GM20431 (cell line): ENCODE data around the gene SAPCD2.

ENCODE experiments used
- in situ Hi-C: fragments of 300-500 bp; cut with MseI, MboI; formaldehyde crosslinking; loops from one replicate; pipeline ENCODE4 v1.15.0; 2020; ENCODE audit warnings: low sequenced_read_pairs; ENCODE audit not compliant: unreplicated experiment

The SAPCD2 gene

DNA sequence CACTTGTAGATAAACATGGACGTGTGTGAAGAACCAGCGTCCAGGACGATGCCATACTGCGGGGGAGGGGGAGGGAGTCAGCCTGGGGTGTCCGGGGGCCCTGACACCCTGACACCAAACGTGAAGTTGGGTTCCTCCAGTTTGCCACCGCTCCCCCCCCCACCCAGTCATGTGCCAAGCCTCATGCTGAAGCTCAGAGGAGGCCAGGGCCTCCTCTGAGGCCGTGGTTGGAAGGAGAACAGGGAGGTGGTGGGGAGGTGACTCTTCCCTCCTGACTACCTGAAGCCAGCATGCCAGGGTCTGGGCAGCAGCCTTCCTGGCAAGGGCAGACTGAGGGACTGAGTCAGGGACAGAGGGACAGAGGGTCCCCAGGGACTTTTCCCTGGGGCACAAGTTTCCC is 18.1 kb downstream of the SAPCD2 start:
- in situ Hi-C loops = no loop called here

DNA sequence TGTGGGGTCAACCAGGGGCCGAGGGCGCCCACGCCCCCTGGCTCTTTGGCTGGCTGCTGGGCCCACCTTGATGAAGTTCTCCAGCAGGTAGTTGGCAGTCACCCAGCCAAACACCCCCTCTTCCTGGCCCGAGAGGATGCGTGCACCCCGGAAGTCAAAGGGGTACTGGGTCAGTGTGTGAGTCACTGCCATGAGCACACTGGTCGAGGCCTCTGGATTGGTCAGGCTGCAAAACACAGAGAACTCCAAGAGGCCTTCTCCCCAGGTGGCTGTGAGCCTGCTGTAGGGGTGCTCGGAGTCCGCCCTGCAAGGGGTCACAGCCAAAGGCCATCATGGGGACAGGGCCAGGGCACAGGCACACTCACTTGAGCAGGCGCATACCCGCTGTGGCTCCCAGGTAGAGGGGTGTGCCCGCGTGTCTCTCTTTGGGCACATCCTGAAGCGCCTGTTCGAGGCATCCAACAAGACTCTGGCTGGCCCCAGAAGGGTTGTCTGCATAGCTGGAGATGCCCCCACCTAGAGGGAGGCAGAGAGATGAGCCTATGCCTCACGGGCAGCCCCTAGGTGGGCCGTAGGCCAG is 19.1 kb downstream of the SAPCD2 start:
- in situ Hi-C loops = no loop called here

DNA sequence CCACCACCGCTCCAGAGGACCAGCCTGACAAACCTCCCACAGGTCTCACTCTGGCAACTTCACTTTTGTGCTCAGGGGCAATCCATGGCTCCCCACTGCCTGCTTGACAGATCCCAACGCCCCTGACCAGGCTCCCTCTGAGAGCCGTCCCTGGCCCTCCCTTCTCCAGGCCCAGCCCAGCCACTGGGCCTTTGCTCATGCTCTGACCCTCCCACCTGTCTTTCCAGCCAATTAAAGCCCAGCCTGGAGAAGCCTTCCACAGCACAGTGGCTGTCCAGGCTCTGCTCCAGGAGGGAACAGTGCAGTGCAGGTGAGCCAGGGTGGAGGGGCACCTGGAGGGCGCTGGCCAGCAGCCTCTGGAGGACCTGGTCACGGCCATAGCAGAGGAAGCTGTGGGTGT is 19.8 kb downstream of the SAPCD2 start:
- in situ Hi-C loops = no loop called here

DNA sequence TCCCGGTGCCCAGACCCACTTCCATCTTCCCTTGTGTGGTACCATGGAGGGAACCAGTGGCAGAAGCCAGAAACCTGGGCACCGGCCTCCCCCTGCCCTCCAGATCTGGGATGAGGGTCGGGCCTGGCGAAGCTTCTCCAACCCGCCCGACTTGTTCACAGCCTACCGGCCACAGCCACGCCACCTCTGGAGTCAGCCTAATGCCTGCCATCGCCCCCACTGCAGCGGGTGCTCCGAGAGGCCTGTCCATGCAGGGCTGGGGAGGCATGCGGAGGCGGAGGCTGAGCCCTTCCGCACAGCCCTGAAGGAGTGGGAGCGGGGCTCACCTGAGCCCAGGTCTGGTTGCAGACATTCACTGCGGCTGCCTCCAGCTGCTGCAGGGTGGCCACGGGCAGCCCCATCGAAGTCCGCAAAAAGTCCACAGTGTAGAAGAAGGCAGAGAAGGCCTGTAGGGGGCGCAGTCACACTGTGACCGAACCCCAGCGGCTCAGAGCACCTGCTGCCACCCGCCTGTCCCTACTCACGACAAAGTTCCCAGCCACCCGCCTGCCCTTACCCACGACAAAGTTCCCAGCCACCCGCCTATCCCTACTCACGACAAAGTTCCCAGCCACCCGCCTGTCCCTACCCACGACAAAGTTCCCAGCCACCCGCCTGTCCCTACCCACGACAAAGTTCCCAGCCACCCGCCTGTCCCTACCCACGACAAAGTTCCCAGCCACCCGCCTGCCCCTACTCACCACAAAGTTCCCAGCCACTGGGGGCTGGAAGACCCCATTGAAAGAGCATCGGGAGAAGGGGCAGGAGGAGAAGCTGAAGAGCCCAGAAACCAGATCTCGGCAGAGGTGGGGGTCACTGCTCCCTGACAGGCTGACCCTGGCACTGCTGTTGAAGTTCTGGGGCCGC is 20.6 kb downstream of the SAPCD2 start:
- in situ Hi-C loops = no loop called here

DNA sequence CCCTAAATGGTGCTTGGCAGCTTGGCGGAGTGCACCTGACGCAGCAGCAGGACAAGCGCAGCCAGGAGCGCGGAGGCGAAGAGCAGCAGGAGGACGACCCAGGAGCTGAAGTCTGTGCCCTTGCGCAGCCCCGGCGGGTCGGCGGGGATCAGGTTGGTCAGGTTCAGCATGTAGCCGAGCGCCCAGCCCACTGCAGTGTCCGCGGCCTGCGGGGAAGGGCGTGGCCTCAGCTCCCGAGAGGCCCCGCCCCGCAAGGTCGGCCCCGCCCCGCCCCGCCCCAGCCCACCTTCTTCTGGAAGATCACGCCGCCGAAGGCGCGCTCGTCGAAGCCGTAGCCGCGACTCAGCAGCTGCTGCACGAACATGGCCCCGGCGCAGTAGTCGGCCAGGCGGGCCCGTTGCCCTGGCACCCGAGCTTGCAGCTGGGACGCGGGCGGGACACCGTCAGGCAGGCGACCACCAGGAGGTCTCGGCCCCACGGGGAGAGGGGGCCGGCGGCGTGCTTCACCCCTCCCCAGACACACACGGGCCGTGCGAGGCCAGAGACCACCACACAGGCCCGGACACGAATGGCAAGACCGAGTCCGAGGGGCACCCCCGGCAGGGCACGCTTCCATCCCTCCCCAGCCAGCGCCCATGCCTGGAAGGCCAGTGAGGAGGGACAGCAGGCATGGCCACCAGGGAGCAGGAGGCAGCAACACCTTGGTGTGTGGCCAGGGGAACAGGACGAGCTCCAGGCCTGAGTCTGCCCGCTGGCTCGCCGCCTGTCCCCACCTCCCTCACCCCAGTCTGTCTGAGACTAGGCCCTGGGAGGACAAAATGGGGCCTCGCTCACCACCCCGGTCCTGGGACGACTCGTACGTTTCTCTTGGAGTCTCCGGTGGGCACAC is 21.5 kb downstream of the SAPCD2 start:
- in situ Hi-C loops = no loop called here

DNA sequence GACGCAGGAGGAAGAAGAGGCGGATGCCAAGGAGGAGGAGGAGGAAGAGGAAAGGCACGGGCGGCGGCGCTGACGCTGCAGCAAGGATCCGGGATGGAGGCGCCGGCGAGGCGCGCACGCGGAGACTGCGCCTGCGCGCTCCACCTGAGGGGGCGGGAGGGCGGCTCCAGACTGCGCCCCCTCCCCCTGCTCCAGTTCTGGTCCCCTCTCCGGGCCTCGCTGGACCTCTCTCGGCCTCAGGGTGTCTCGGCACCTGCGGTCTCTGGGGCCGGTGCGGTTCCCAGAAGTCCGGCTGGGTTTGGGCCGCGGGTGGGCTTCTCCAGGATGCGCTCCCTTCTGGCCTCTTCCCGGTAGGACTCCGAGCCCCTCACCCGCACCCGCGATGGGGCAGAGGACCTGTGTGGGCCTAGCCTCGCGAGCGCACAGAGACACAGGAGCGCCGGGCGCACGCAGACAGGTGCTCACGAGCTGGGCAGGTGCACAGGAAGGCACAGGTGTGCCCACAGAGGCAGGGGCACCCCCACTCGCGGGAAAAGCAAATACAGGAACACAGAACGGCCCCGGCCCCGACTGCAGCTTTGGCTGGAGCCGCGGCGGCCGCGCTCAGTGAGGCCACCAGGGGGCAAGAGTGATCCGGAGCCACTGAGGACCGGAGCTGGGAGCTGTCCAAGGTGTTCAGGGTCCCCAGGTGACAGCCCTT is 24.1 kb downstream of the SAPCD2 start, which contains the start of gene NPDC1:
Gene NPDC1 (minus strand): TSS at position 90 of the 700 bp plus-strand sequence. CDS start 188 bp downstream, outside the sequence.
- in situ Hi-C loops = no loop called here

DNA sequence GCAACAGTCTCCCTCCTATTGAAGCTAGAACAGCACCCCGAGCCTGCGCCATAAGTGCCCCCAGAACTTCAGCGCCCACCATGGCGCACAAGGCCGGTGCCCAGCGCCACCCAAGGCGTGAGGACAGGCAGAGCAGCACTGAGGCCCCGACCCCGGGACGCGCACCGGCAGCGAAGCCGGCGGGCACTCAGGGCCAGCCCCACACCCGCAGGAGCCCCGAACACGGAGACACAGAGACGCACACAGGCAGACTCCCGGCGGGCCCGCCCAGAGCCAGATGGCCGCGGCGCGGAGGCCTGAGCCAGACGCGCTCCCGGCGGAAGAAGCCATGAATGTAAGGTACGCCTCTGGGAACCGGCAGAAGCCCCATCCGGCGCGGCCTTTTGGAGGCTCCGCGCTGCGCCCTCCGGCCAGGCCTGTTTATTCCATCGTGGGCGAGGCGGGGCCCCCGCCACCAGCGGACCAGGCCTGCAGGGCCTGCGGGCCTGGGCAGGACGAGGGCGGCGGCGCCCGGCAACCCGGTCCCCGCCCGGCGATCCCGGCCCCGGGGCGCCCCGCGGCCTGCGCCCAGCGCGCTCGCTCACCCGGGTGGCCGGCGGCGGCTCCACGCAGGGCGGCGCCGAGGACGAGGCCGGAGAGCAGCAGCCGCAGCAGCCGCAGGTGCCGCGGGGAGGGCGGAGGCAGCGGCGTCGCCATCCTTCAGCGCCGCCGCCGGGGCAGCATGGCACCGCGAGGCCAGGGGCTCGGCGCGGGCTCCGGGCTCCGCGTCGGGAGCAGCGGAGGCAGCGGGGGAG is 24.9 kb downstream of the SAPCD2 start:
- in situ Hi-C loops = no loop called here

DNA sequence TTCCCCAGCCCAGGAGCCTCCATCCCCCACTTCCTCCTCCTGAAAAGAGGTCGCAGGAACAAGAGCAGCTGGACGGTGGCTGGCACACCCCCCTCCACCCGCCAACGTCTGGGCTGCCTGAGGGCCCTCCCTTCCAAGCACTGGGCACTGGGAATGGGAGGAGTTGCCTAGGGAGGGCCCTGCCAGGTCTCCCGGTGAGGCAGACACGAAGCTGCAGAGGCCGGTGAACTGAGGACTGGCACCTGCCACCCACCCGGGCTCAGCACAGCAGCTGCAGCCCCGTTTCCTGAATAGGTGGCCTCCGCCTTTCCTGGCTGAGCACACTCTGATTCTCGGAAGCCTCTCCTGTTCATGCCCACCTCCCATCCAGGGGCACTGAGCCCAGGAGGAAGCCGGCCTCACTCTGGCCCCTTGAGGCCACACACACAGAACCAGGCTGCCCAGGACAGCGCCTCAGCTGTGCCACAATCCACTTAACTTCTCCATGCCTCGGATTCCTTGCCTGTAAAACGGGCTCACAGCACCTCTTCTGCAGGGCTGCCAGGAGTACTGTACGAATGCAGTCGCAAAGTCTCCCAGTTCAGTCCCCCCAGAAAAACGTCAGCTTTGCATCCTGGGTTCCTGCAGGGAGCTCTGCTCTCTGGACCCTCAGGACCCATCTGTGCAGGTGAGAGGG is 25.7 kb downstream of the SAPCD2 start:
- in situ Hi-C loops = no loop called here

DNA sequence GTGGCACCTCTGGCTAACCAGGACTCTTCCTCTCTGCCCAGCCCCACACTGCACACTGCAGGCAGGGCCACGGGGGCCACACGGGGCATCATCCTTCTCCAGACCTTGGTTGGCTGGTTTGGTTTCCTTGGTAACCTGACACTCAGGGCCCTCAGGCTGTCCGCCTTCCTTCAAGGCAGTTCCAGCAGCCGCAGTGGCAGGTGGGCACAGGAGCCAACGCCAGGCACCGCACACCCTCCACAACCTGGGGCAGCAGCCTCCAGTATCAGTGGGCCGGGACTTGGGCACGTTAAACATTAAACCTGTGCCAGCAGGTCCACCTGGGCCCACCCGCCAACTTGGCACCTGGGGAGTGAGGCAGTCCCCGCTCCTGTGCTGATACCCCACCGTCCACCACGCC is 26.3 kb downstream of the SAPCD2 start:
- in situ Hi-C loops = no loop called here

DNA sequence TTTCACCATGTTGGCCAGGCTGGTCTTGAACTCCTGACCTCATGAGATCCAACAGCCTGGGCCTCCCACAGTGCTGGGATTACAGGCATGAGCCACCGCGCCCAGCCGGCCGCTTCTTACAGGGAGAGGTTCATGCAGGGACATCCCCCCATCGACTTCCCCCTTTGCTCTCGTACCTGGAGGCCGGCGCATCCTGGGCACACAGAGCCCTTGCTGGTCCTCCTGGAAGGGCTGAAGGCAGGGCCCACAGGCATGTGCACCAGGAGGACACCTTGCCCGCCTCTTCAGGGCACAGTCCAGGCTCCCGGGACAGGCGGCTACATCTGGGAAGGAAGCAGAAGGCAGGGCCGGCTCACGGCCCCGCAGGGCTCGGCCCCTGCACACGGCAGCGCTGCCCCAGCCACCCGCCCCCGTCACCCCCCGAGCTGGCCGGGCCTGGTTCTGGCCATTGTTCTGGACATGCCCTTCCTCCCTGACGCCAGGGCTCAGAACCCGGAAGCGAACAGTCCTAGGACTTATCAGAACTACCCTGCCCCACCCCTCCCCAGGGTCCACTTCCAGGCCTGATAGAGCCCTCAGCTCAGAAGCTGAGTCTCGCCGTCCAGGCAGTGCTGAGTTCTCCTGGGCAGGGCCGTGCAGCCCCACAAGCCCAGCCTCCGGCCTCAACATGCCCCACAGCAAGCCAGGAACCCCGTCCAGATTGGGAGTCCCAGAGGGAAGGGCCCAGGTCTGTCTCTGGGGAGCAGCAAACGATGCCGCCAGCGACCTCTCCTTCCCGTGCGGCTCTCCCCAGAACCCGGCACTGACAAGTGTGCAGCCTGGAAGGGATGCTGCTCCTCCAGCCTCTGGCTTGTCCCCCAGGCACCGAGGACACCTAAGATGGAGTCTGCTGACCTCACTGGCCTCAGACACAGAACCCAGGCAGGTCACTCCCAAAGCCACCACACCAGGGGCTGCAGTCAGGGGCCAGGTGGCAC is 27.3 kb downstream of the SAPCD2 start:
- in situ Hi-C loops = no loop called here

DNA sequence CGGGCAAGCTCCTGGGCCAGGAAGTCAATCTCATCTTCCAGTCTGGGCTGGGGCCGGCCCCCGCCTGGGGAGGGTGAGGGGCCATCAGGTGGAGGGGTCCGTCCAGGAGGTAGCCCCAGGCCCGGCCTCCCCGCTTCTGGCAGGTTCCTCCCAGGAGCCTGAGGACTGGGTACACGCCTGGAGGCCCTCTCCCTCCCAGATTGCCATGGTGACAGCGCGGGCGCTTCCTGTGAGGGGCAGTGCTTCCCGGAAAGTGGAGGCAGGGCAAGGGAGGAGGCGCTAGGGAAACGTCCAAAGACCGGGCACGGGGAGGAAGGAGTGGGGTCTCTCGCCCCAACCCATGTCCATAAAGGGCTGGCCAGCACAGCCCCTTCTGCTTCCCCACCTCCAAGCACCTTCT is 29.2 kb downstream of the SAPCD2 start:
- in situ Hi-C loops = no loop called here

DNA sequence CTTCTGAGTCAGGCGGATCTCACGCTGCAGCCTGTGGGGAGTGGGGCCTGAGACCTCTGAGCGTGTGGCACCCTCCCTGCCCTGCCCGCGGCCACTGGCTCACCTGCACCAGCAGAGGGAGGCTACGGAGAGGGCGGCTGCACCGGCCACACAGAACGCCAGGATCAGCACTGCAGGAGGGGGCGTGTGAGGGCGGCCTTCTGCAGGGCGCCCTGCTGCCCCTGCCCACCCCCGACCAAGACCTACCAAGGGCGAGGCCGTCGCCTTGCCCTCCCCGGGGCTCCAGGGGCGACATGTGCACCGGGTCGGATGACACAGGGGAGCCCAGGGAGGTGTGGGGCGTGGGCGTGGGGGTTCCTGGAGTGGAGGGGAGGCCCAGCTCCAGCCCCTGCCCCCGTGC is 29.8 kb downstream of the SAPCD2 start:
- in situ Hi-C loops = no loop called here

DNA sequence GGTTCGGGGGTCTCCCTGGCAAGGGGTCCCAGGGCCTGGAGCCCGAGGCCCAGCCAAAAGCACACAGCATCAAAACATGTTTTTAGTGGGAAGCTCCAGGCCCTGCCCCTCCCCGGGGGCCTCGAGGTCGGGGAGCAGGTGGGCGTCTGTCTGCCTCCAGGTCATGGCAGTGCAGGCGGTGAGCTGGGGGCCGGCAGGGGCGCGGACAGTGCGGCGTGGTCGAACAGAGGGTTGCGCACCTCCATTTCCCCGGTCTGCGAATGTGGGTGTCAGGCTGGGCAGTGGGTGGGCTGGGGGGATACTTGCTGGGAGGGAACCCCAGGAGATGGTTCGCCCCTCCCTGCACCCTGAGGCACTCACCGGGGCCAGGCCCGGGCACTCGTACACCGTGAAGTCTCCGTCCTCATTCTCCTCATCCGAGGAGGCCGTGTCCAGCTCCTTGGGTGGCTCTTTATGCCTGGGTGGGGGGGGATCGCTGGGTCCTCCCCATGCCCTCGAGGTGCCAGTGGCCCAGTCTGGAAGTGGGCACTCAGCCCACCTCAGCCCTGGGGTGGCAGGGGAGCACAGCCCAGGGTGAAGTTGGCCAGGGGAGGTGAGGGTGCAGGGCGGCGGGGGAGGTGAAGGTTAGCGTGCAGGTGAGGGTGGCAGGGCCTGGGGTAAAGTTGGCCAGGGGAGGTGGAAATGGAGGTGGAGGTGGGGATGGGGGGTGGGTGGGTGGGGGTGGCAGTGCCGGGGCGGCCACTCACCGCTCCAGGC is 30.6 kb downstream of the SAPCD2 start:
- in situ Hi-C loops = loop anchor here (10.0 kb wide), 1 partner anchor 255 kb away; no protein-coding TSS in a partner anchor

DNA sequence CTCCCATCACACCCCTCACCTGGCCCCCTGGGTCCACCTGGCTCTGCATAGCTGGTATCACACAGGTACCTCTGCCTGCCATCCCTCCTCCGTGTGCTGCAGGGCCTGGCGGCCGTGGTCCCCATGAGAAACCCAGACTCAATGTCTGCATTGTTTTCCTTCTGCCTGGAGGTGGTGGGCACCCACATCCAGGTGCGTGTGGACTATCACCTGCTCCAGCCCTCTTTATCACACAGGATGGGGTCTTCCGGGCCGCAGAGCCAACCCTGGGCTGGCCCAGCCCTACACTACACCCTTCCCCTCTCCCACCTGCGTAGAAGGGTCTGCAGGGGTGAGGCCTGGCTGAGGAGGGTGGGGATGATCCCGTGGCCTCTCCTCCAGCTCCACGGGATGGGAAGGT is 31.4 kb downstream of the SAPCD2 start:
- in situ Hi-C loops = loop anchor here (10.0 kb wide), 1 partner anchor 254 kb away; no protein-coding TSS in a partner anchor

DNA sequence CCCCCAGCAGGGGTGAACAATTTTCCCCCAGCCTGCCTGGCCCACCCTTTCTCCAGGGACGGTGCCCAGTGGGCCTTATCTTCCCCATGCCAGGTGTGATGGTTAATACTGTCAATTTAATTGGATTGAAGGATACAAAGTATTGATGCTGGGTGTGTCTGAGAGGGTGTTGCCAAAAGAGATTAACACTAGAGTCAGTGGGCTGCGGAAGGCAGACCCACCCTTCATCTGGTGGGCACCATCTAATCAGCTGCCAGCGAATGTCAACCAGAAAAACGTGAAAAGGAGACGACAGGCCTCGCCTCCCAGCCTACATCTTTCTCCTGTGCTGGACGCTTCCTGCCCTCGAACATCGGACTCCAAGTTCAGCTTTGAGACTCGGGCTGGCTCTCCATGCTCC is 32.9 kb downstream of the SAPCD2 start:
- in situ Hi-C loops = loop anchor here (10.0 kb wide), 1 partner anchor 253 kb away; no protein-coding TSS in a partner anchor

DNA sequence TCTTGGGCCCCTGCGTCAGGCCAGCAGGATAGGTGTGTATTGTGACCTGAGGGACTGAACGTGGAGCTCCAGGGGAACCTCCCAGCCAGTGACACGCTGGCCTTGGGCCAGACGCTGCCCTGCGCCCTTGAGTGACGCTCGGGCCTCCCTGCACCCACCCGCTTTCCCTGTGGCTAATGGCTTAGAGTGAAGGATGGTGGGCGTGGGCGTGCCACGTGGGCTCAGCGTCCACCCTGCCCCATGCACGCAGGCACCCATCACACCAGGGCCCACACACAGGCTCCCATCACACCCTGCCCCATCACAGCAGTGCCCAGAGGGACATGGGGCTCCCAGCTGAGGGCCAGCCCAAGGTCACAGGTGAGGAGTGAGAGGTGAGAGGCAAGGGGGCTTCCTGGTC is 33.3 kb downstream of the SAPCD2 start:
- in situ Hi-C loops = loop anchor here (10.0 kb wide), 1 partner anchor 252 kb away; no protein-coding TSS in a partner anchor

DNA sequence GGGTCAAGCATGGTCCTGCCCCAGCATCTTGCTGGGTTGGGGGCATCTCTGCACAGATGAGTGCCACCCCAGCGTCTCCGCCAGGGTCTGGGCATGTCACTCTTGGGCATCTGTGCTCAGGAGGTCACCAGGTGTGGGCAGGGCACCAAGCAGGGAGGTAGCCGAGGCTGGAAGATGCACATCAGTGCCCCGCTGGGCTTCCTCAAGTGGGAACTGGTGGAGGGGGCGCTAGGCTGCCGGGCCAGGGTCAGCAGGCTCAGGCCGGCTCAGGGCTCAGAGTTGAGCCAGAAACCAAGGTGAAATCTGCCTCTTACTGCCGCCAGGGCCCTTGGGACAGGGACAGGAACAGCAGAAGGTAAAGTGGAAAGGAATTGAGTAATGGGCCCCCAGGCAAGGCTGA is 34.4 kb downstream of the SAPCD2 start:
- in situ Hi-C loops = loop anchor here (10.0 kb wide), 1 partner anchor 251 kb away; no protein-coding TSS in a partner anchor
